ENCODE data around the gene PM20D2. TPM values are rescaled to one million over a fixed set of nuclear protein-coding genes. Genes with fewer than 3 reads are reported as not detected.
A peak's percentile ranks its signal among the peaks of the same experiment; 100 is the strongest.

Gene PM20D2
- total and polyA plus RNA-seq, 2 of the 8 experiments (the other 6 are each of a cell fraction or from before 2014, with no cell fraction given), result 2.7 to 7.6 TPM

DNA sequence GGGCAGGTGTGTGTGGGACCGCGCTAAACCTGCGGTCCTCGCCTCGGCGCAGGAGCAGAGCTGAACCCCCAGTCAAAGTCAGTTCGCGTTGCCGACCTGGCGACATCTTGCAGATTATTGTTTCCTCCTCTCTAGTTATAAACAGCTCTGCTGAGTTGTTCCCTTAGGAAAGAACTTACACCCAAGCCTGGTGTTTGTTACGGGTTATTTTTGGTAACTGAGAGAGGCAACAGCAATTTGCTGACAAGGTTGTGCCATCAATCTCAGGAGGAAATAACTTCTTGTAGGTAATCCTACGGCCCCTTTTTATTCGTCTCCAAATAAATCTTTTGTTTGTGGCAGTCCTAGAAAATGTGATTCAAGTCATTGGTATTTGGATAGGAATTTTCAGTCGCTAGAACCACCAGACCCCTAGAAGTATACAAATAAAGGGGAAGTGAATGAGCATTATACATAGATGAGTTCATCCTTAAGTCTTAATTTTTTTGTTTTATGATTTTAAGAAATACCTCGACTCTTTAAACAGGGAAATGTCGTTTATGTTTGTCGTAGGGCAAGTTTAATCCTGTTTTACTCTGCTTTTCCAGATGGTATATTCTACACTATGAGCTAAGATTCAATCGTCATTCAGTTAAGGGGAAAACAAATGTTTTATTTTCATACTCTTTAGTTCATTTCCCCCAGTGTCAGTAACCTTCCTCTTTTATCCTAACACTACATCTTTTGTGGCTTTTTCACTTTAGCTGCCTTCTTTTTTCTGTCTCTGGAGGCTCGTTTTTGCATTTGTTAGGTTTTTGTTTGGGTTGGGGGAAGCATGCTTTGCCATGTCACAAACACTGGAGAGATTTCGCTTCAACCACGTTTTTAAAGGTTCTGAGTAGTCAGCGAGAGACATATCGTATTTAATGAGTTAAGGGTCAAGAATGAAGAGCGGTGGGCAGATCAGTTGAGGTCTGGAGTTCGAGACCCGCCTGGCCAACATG, 1.2 kb downstream of the PM20D2 start:
- Histone ChIP-seq H2BK5ac (ENCODE audit: low read depth, low read length) (no peak overlapping the region), H3K27me3 (replicated peaks in 1 of 4; ENCODE audit: control insufficient read depth in 3 of 4, extremely low read depth in 1 of 4, insufficient read depth in 3 of 4, low read length in 3 of 4) (peaks cover 7 to 34% (median 22%) of the 10 kb centered on the region in 4 experiments), H4K20me1 (replicated peaks in 1 of 2; ENCODE audit: control insufficient read depth in 1 of 2, insufficient read depth in 2 of 2, low read length in 2 of 2) (no peaks in the 10 kb centered on the region), H4K8ac (ENCODE audit: extremely low read depth, insufficient read depth, low read length) (no peak overlapping the region), H3K18ac (ENCODE audit: extremely low read depth, low read length) (no peak overlapping the region), H2AK5ac (ENCODE audit: low read depth, low read length) (no peak overlapping the region), H2BK20ac (ENCODE audit: low read length) (no peak overlapping the region), H3K27ac (ENCODE audit: low read depth, low read length) (no peak overlapping the region), H4K5ac (ENCODE audit: insufficient read length, low read depth, low read length) (no peak overlapping the region), H3K36me3 (ENCODE audit: control insufficient read depth in 2 of 4, insufficient read depth in 4 of 4, low read length in 3 of 4) (no peaks in the 10 kb centered on the region), H2BK120ac (replicated peaks; ENCODE audit: low read depth, low read length) (no peak overlapping the region), H3K79me2 (ENCODE audit: control insufficient read depth in 1 of 2, insufficient read depth in 2 of 2, low read length in 2 of 2) (no peaks in the 10 kb centered on the region), H2BK15ac (ENCODE audit: low read length) (no peak overlapping the region), H3K23ac (ENCODE audit: insufficient read length) (no peak overlapping the region), H3K4me3 (ENCODE audit: extremely low read depth in 1 of 4, insufficient read depth in 2 of 4, low read depth in 3 of 4, low read length in 4 of 4) (peak overlapping the region; percentile 51 to 69 (median 54)), H3K4me1 (replicated peaks in 1 of 4; ENCODE audit: control insufficient read depth in 3 of 4, insufficient read depth in 4 of 4, low read length in 3 of 4) (peaks cover 0 to 3% (median 0%) of the 10 kb centered on the region in 4 experiments; a peak in 2 of 7 replicates), H3K9me3 (ENCODE audit: insufficient read depth in 2 of 2, low read depth in 1 of 2, low read length in 1 of 2) (no peaks in the 10 kb centered on the region), H3K56ac (replicated peaks; ENCODE audit: insufficient read length, low read depth, low read length) (no peak overlapping the region), H3K4ac (replicated peaks; ENCODE audit: insufficient read length, low read depth, low read length) (no peak overlapping the region), H2AFZ (ENCODE audit: low read length) (0 out of 2 replicates have a peak overlapping the region, but pooled peaks have one; percentile 2), H3K14ac (ENCODE audit: insufficient read length) (no peak overlapping the region), H3K79me1 (ENCODE audit: low read depth, low read length) (no peaks in the 10 kb centered on the region), H2BK12ac (ENCODE audit: low read depth, low read length) (peak overlapping the region; percentile 23; the same call in 1 of the 2 replicates), H3K9ac (replicated peaks in 1 of 4; ENCODE audit: extremely low read depth in 1 of 4, low read depth in 3 of 4, low read length in 3 of 4) (peak overlapping the region in 2 of 4 experiments; percentile 6 to 71; a peak in 4 of 7 replicates), H3K4me2 (ENCODE audit: insufficient read depth in 1 of 2, low read depth in 2 of 2, low read length in 2 of 2) (peak overlapping the region; percentile 64 to 82), H3K23me2 (ENCODE audit: low read depth, low read length) (peaks cover 13% of the 10 kb centered on the region; the same call in 1 of the 2 replicates), H4K91ac (replicated peaks; ENCODE audit: insufficient read length, low read length) (no peak overlapping the region)
- ChIA-PET CTCF (ENCODE audit: partially characterized antibody) (interaction anchor here (0.6 to 1.5 kb wide), 9 partner anchors 8 to 256 kb away, joined by 3 to 5 read pairs (median 3); no protein-coding TSS in a partner anchor), POLR2A (ENCODE audit: partially characterized antibody) (interaction anchor here (0.5 to 1.5 kb wide), 4 partner anchors 30 to 207 kb away, joined by 3 to 5 read pairs (median 4); partner anchors contain the start of gene SRSF12)
- WGBS, 2 experiments (ENCODE audit: extremely low coverage in 1 of 2, insufficient coverage in 1 of 2, insufficient read length in 1 of 2, insufficient replicate concordance in 2 of 2, low coverage in 1 of 2, low lambda C conversion rate in 2 of 2, missing lambda C conversion rate in 1 of 2), result 26% methylated on average over 26 of the region's 26 CpGs; no CpG with 5 or more reads in 1 of the 2 experiments
- DNase-seq (ENCODE audit: low read depth in 1 of 2, low spot score in 2 of 2) (no peak), FAIRE-seq (no peak)
- TF ChIP-seq TEAD4 (IDR thresholded peaks at IDR 0.05; ENCODE audit: low read depth, low read length), result no peak
- TF ChIP-seq EP300 (IDR thresholded peaks at IDR 0.05; ENCODE audit: borderline replicate concordance in 1 of 2, low read depth in 2 of 2, low read length in 2 of 2), result no peak
- TF ChIP-seq RBBP5 (IDR thresholded peaks at IDR 0.05; ENCODE audit: borderline replicate concordance, low read depth, low read length), result no peak
- TF ChIP-seq TAF1 (IDR thresholded peaks at IDR 0.05; ENCODE audit: low read depth, low read length), result no peak
- TF ChIP-seq YY1 (IDR thresholded peaks at IDR 0.05; ENCODE audit: low read depth, low read length), result no peak
- TF ChIP-seq CREB1 (IDR thresholded peaks at IDR 0.05), result no peak
- TF ChIP-seq BCL11A (IDR thresholded peaks at IDR 0.05; ENCODE audit: low read depth in 2 of 2, low read length in 2 of 2), result no peak
- no peak for TF ChIP-seq CBX8 (IDR thresholded peaks at IDR 0.05; ENCODE audit: borderline replicate concordance, low read depth, low read length)
- no peak for TF ChIP-seq POU5F1 (IDR thresholded peaks at IDR 0.05; ENCODE audit: low read depth, low read length)
- TF ChIP-seq NANOG (IDR thresholded peaks at IDR 0.05; ENCODE audit: insufficient read depth, low read depth, low read length, poor library complexity, severe bottlenecking), result no peak
- TF ChIP-seq BRCA1 (IDR thresholded peaks at IDR 0.05; ENCODE audit: low read depth, low read length), result no peak

Measured in H1 (cell line).